Right kidney (tissue), 1 donor: ENCODE measurements around the gene TMEM150A.
"Not testable (repeated sequence)": the region's sequence is repeated elsewhere in the genome, so short reads cannot be mapped to it uniquely, and the experiment has no call there.

Experiments used
- DNase-seq: peaks from one replicate; pipeline ENCODE4 v3.0.0-alpha.2; 2016

Gene TMEM150A

GRCh38 chr2:85575739-85576138, 26.8 kb downstream of the TMEM150A start:
- DNase-seq, result no peak

- no peak for DNase-seq
Observed at GRCh38 chr2:85566265-85566664, 36.2 kb downstream of the TMEM150A start.

GRCh38 chr2:85564144-85564563, 38.3 kb downstream of the TMEM150A start:
- DNase-seq, result no peak

DNA sequence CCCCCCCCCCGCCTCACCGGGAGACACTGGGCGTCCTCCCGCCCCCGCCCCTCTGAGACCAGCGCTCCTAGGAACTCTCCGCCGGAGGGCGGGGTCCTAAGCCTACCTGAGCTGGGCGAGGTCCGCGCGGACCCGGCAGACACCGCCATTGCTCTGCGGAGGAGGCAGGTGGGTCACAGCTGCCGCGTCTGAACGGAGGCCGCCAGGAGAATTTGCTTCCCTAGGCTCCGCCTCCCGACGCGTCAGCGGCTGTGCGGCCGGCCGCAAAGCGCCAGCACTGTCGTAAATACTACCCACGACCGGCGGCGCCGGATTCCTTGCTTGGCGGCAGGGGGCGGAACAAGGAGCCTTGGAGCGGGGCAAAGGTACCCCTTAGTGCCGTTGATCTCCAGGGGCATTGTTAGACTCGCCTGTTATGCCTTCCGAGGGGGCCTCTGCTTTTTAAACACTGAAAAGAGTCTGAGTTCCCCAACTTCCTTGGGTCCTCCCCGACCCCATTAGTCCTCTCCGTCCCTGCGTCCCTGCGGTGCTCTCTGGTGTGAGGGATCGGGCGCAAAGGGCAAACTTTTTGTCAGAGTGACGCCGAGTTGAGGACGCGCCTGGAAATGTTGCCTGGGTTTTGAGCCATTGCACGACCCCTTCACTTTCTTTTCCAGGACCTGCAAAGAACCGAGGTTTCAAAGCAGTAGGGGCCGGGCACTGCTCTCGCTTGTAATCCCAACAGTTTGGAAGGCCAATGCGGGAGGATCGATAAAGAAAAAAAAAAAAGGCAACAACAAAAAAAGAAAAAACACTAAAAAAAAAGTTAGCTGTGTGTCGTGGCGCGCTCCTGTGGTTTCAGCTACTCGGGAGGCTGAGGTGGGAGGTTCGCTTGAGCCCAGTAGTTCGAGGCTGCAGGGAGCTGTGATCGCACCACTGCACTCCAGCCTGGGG, 41.0 kb downstream of the TMEM150A start, which contains the start of gene GGCX:
GGCX (minus strand) TSS at position 214 of the 933 bp plus-strand sequence; CDS start at position 149, 65 bp downstream.
- peak; percentile 91 for DNase-seq

DNA sequence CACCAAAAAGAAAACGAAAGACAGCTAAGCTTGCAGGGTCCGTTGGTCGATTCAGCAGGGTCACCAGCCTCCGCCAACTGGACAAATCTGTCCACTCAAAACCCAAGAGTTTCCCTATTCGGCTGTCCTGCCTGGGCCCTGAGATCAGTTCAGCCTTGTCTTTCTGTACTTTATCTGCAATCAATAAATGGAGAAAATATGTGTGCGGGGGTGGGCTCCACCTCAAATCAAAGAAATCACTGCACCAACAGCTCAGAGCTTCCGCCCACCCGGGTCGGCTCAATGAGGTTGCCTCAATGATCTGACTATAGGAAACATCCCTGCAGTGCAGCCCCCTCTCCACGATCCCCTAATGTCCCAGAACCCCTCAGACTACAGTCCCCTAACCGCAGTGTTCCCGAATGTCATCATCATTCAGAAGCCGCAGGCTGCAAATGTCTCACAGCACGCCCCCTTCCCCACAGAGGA, 41.7 kb downstream of the TMEM150A start:
- DNase-seq, result peak; percentile 35

DNA sequence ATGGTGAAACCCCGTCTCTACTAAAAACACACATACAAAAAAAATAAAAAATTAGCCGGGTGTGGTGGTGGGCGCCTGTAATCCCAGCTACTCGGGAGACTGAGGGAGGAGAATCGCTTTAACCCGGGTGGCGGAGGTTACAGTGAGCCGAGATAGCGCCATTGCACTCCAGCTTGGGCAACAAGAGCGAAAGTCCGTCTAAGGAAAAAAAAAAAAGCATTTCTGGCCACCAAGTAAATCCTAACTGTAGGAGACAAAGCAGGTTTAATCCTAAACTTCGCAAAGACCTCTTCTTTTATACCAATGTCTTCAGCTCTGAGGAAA, 42.1 kb downstream of the TMEM150A start:
- DNase-seq, result not testable (repeated sequence)

DNA sequence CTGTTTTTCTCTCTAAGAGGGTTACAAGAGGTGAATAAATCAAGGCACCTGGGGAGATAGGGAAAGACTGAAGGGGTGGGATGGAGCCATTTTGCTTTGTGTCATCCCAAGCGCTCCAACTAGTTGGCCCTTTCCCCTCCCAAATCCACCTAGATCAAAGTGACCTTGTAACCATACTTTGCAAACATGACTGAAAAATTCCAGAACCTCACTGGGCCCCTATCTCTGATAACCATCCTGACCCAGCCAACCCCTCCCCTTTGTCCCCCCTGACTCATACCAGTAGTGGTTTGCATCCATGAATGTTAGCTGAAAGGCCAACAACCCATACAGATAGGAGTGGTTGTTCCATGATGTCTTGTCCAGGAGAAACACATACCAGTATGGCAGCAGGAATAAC, 44.3 kb downstream of the TMEM150A start:
- DNase-seq, result no peak

- no peak for DNase-seq
Observed at GRCh38 chr2:85557130-85557529, 45.4 kb downstream of the TMEM150A start.

- no peak for DNase-seq
Observed at GRCh38 chr2:85554980-85555612, 47.4 kb downstream of the TMEM150A start.

DNA sequence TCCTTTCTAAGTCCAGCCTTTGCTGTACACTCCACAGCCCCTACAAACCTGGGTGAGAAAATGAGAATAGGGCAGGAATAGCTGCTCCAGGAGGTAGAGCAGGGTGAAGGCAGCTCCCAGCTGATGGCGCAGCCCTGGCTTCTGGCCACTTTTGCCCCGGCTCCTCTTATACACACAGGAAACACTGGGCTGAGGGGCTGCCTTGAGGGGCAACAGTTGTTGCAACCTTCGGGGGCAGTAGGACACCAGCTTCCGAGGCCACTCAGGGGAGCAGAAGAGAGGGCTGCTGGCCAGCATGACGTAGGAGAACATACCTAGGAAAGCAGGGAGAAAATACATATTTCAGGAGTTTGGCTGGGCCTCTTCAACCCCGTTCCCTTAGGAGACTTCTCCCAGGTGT, 49.3 kb downstream of the TMEM150A start:
- DNase-seq, result no peak

- peak; percentile 58 for DNase-seq
Observed at GRCh38 chr2:85551698-85552678, 50.5 kb downstream of the TMEM150A start.

DNA sequence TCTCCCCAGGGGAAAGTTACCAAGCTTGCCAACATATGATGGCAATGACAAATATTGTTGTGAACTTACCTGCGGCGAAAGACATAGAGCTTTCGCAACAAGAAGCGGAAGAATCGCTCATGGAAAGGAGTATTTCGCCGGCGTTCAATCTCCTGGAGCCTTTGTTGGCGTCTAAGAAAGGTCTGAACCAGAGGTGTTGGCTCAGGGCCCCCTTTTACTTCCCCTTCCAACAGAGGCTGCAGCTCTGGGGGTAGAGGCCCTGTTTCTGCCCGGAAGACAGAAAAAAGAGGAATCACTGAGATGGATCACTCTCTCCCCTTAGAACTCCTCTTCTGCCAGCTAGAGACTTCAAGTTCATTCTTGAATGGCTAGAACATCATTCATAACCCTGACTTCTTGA, 52.0 kb downstream of the TMEM150A start:
- no peak for DNase-seq

DNA sequence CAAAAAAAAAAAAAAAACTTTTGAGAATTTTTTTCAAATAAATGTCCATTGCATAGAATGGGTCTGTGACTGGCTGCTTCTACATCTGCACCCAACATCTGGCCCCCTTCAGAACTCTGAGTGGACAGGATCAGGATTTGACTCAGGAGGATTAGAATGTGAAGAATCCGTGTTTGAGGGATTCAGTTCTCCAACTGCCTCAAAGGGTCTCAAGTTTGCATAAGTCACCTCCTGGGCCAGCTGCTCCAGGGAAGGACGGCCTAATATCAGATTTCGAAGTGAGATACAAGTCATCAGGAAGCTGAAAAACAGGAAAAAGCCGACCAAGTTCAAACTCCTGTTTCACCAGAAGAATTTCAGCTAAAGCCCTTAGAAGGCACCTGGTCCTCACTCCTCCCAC, 52.7 kb downstream of the TMEM150A start:
- no peak for DNase-seq

DNA sequence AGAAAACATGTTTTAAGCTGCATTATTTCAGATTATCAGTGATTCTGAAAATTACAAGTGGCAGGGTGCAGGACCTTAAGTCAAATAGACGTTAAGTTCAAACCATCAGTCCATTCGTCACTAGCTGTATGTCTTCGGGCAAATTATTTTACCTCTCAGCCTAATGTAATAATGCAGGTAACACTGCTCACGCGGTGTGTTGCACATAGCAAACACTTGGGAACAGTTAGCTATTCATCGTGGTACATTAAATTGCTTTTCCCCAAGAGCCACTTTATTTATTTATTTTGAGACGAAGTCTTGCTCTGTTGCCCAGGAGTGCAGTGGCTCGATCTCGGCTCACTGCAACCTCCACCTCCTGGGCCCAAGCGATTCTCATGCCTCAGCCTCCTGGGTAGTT, 53.4 kb downstream of the TMEM150A start:
- no peak for DNase-seq

DNA sequence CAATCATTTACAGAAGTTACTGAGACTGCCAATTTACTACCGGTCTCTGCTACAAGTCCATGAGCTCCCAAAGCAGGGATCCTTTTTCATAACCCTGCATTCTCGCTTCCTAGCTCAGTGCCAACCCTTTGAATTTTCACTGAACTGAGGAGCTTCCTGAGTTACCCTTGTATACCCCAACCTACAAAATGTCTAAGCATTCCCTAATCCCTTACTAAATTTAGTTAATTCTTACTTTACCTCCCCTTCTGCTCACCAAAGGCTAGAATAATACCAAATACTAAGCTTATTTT, 53.9 kb downstream of the TMEM150A start:
- no peak for DNase-seq
